Coronary artery (tissue), 2 donors: ENCODE measurements around the gene CDH4.

Source experiments
- DNase-seq: peaks from one replicate; pipeline ENCODE4 v3.0.0-alpha.2; 2017; ENCODE audit warnings: low spot score
- H3K27ac ChIP-seq, 2 donors: fragments of 200-600 bp; sonication (generic); one replicate each; pipeline ENCODE4 v1.5.1; 2016 to 2019
- H3K4me3 ChIP-seq: fragments of 200-600 bp; sonication (generic); 2 replicates; pipeline ENCODE4 v1.5.1; 2016; ENCODE audit warnings: mild to moderate bottlenecking, moderate library complexity
- TF ChIP-seq, protein P1 (sequence below): fragments of 200-600 bp; sonication (generic); IDR thresholded peaks from one replicate; pipeline ENCODE4 v1.5.1; 2019; ENCODE audit warnings: antibody characterized with exemption

CDH4 gene

DNA sequence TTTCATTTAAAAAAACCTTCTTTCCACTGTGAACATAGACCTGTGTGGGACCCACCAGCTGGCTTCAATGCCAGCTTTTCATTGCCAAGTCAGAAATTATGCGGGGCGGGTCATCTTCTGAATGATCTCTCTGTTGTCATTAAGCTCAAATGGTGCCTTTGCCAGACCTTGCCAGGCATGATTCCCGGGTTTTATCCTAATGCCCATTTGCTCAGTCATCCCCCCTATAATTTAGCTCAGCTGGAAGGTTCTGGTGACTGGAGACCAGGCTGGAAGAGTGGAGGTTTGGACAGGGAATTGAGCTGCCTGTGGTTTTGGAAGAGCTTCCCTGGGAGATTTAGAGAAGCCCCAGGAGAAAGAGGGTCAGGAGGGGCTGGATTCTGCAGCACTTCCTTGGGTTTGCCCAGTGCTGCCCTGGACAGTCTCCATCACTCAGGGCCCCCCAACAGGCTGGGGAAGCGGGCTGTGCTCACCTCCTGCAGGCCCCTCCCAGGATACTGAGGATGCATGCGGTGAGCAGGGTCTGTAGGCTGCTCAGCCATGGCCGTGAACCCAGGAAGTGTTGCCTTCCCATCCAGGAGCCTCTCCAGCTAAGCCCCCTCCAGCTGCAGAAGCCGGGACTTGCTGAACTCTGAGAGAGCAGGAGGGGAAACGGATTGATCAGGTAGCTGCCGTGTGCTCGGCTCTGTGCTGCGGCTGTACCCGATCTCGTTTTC, 273.0 kb downstream of the CDH4 start:
- TF ChIP-seq, protein P1, sequence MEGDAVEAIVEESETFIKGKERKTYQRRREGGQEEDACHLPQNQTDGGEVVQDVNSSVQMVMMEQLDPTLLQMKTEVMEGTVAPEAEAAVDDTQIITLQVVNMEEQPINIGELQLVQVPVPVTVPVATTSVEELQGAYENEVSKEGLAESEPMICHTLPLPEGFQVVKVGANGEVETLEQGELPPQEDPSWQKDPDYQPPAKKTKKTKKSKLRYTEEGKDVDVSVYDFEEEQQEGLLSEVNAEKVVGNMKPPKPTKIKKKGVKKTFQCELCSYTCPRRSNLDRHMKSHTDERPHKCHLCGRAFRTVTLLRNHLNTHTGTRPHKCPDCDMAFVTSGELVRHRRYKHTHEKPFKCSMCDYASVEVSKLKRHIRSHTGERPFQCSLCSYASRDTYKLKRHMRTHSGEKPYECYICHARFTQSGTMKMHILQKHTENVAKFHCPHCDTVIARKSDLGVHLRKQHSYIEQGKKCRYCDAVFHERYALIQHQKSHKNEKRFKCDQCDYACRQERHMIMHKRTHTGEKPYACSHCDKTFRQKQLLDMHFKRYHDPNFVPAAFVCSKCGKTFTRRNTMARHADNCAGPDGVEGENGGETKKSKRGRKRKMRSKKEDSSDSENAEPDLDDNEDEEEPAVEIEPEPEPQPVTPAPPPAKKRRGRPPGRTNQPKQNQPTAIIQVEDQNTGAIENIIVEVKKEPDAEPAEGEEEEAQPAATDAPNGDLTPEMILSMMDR, result no peak
- no peak overlapping the region for H3K4me3 ChIP-seq
- DNase-seq, result no peak
- H3K27ac ChIP-seq, result no peak overlapping the region

DNA sequence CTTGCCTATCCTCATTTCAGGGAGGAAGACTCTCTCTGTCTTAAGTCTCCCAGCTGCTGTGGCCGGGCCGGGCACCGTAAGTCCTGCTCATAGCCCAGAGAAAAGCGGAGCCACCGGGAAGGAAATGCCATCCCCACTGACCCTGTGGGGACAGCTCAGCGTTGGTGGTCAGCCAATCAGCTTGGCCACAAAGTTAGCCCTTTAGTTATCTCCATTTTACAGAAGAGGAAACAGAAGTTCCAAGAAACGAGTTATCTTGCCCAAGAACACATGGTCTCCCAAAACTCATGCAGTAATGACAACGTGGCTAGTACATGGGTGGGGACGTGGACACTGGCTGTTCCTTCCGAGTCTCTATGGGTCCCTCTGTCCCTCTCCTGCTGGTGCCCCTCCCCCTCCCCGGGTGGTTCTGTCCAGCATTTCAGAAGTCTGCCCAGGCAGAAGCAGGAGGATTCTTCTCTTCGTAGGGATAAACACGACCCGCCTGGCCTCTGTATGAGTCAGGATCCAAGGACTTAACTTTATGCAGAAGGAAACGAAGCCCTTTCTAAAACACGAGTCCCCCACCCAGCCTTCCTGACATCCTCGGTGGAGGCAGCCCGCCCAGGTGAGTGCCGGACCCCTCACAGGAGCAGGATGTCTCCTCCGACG, 273.8 kb downstream of the CDH4 start:
- DNase-seq, result no peak
- TF ChIP-seq, protein P1, result no peak
- Histone ChIP-seq H3K27ac (no peak overlapping the region), H3K4me3 (no peak overlapping the region)

DNA sequence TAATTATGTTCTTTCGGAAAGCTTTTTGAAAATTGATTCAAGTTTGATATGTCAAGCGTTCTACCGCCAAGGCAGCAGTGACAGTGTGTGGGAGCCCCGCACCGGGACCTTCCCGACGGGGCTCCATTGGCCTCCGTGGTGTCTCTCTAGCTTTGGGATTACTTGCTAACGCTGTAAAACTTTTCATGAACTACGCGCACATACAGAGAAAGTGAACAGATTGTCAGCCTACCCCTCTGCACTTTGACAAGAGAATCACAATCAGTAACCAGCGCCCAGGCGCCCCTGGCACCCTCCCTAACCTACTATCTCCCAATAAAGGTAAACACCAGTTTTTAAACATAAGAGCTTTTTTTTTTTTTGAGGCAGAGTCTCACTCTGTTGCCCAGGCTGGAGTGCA, 274.8 kb downstream of the CDH4 start:
- no peak overlapping the region for H3K27ac ChIP-seq
- no peak for DNase-seq
- TF ChIP-seq, protein P1, result no peak
- no peak overlapping the region for H3K4me3 ChIP-seq

DNA sequence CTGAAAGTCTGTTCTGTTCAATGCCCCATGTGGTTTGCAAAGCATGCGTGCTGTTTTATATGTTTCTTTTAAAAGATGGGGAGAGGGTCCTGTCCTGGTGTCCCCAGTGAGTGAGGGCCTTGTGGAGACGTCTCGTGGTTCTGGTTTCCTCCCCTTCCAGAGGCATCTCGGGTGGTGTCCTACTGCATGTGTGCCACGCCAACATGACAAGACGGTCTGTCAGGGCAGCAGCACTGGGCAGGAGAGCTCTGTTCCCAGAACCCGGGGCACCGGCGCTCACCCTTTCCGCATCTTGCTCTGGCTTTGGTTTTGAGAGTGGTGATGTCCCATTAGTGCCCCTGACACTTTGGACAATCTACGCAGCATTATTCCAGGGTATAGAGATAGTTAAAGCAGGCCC, 275.6 kb downstream of the CDH4 start:
- no peak for DNase-seq
- no peak overlapping the region for H3K27ac ChIP-seq
- no peak overlapping the region for H3K4me3 ChIP-seq
- TF ChIP-seq, protein P1, result no peak

DNA sequence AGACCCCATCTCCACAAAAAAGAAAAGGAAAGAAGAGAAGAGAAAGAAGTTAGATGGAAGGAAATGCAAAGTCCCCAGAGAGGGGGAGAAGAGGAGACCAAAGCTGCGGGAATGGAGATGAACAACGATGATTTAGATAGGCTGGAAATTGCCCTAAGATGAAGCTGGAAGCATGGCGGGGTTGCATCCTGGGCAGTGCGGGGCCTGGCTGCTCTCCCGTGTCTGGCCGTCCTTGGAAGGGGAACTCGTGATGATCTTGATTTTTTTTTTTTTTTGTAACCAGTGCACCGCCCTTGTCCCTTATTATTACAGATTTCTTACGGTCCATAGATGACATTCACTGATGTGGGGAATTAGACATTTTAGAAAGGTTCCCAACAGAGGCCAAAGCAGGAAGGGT, 276.5 kb downstream of the CDH4 start:
- DNase-seq, result no peak
- no peak overlapping the region for H3K4me3 ChIP-seq
- H3K27ac ChIP-seq, result no peak overlapping the region
- TF ChIP-seq, protein P1, result no peak

DNA sequence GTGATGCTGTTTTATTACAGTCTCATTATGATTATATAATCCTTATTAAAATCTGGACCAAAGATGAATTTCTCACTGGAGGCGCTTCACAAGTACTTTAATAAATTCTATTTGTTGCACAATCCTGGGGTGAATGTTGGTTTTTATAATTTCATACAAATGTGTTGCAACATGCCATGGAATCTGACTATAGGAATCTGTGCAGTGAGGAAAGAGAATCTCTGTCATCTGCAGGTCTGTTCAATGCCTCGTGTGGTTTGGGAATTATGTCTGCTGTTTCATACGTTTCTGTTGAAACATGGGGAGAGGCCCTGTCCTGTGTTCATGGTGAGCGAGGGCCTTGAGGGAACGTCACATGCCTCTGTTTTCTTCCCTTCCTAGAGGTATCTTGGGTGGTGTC, 277.3 kb downstream of the CDH4 start:
- H3K27ac ChIP-seq, result no peak overlapping the region
- no peak overlapping the region for H3K4me3 ChIP-seq
- TF ChIP-seq, protein P1, result no peak
- no peak for DNase-seq
